ENCODE results near the gene TTC33. TPM values are rescaled to one million over a fixed set of nuclear protein-coding genes. Genes with fewer than 3 reads are reported as not detected.

The TTC33 gene
- total and polyA plus RNA-seq, 2 experiments from 2014 or later = 8.0 to 9.0 TPM

DNA sequence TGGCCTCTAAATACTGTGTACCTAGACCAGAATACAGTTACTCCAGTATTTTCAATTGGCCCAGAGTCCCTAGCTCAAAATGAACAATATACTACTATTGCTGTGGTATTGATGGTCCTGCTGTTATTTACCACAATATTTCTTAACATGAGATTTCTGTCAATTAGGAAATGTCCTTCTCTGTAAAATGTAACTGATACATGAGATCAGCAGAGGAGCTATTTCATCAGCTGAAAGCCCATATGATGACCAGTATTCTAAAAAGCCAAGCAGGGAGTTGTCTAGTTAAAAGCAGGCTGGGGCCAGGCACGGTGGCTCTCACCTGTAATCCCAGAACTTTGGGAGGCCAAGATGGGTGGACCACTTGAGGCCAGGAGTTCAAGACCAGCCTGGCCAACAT lies 263.7 kb downstream of the TTC33 start:
- Histone ChIP-seq H3K4me1 (ENCODE audit: insufficient read depth) (no peaks in the 10 kb centered on the region), H3K36me3 (ENCODE audit: low read depth) (no peaks in the 10 kb centered on the region), H3K27me3 (replicated peaks; ENCODE audit: insufficient read depth) (peaks cover 6% of the 10 kb centered on the region; the same call in 1 of the 2 replicates), H3K4me3 (no peak overlapping the region), H3K27ac (no peak overlapping the region), H3K4me2 (ENCODE audit: unreplicated experiment) (no peak overlapping the region), H3K9me2 (ENCODE audit: insufficient read depth) (no peaks in the 10 kb centered on the region), H3F3A (ENCODE audit: insufficient read depth) (no peaks in the 10 kb centered on the region), H3K9ac (no peak overlapping the region), H2AFZ (no peak overlapping the region), H3K9me3 (ENCODE audit: low read depth) (no peaks in the 10 kb centered on the region), H3K79me2 (ENCODE audit: insufficient read depth) (no peaks in the 10 kb centered on the region), H4K20me1 (ENCODE audit: insufficient read depth) (no peaks in the 10 kb centered on the region)
- in situ Hi-C loops (cut with MboI) = no loop called here
- 55 to 91% methylated on average over 1 of the region's 1 CpG for WGBS, 2 experiments (ENCODE audit: low coverage in 1 of 2, low lambda C conversion rate in 2 of 2, missing lambda C conversion rate in 2 of 2)
- no peak for DNase-seq
- TF ChIP-seq EZH2phosphoT487 (IDR thresholded peaks at IDR 0.05; ENCODE audit: insufficient read depth, low read depth) (no peak), EZH2 (IDR thresholded peaks at IDR 0.05; ENCODE audit: insufficient read depth, poor library complexity, severe bottlenecking) (no peak)

DNA sequence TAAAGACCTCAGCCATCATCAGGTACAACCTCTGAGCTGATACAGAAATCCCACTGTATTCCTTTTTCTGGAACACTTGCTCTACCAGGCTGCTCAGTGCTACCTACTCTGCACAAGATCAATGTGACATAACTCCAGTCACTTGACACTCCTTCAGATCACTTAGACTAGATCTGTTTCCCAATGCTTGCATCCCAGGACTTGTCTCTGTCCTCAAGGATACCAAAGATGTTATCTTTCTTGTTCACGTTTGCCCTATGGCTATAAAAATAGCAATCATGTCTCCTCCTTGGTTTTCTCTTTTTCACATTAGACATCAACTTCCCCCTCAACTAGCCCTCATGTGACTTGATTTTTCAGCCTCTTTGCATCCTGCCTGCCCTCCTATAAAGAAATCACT lies 264.1 kb downstream of the TTC33 start:
- H3K36me3 ChIP-seq (ENCODE audit: low read depth) = no peaks in the 10 kb centered on the region
- no peaks in the 10 kb centered on the region for H3K79me2 ChIP-seq (ENCODE audit: insufficient read depth)
- no peaks in the 10 kb centered on the region for H3K4me1 ChIP-seq (ENCODE audit: insufficient read depth)
- WGBS, 2 experiments (ENCODE audit: low coverage in 1 of 2, low lambda C conversion rate in 2 of 2, missing lambda C conversion rate in 2 of 2) = 66 to 75% methylated on average over 1 of the region's 1 CpG
- no peak overlapping the region for H3K4me3 ChIP-seq
- H3K4me2 ChIP-seq (ENCODE audit: unreplicated experiment) = no peak overlapping the region
- no peak for TF ChIP-seq EZH2 (IDR thresholded peaks at IDR 0.05; ENCODE audit: insufficient read depth, poor library complexity, severe bottlenecking)
- H3F3A ChIP-seq (ENCODE audit: insufficient read depth) = no peaks in the 10 kb centered on the region
- no peaks in the 10 kb centered on the region for H3K9me3 ChIP-seq (ENCODE audit: low read depth)
- in situ Hi-C loops (cut with MboI) = no loop called here
- H3K9me2 ChIP-seq (ENCODE audit: insufficient read depth) = no peaks in the 10 kb centered on the region
- no peaks in the 10 kb centered on the region for H4K20me1 ChIP-seq (ENCODE audit: insufficient read depth)
- no peak overlapping the region for H3K9ac ChIP-seq
- H2AFZ ChIP-seq = no peak overlapping the region
- H3K27ac ChIP-seq = no peak overlapping the region
- no peak for DNase-seq
- peaks cover 6% of the 10 kb centered on the region; the same call in 1 of the 2 replicates for H3K27me3 ChIP-seq (replicated peaks; ENCODE audit: insufficient read depth)

DNA sequence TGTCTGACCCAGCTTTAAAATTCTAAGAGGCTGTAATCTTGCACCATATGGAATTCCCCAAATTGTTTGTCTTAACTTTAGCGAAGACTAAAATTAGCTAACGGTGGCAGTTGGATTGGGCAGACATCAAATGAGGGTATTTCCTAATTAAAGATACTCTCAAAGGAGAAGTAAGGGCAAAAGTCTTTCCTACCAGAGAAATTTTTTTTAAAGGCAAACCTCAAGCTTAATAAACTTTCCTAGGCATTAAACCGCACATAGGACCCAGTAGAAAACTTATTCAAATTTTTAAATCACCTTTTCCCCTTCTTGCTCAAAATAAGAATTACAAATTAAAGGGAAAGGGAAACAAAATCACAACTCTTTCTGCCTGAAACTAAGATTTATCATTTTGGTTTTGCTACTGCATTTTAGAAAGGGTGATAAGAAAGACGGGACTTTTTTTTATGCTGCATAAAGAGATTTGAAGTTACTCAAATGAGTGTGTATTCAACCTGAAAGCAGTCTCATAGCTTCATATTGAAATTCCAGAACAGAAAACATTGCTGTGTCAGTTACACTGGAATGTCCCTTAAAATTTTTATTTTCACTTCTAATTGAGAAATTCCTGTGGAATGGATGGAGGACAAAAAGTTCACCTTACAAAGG lies 265.2 kb downstream of the TTC33 start:
- Histone ChIP-seq H3K27ac (no peak overlapping the region), H3K79me2 (ENCODE audit: insufficient read depth) (no peaks in the 10 kb centered on the region), H3K36me3 (ENCODE audit: low read depth) (no peaks in the 10 kb centered on the region), H3F3A (ENCODE audit: insufficient read depth) (no peaks in the 10 kb centered on the region), H3K4me2 (ENCODE audit: unreplicated experiment) (no peak overlapping the region), H3K4me3 (no peak overlapping the region), H2AFZ (no peak overlapping the region), H3K9me3 (ENCODE audit: low read depth) (no peaks in the 10 kb centered on the region), H4K20me1 (ENCODE audit: insufficient read depth) (no peaks in the 10 kb centered on the region), H3K9ac (no peak overlapping the region), H3K4me1 (ENCODE audit: insufficient read depth) (no peaks in the 10 kb centered on the region), H3K27me3 (replicated peaks; ENCODE audit: insufficient read depth) (peaks cover 6% of the 10 kb centered on the region; the same call in 1 of the 2 replicates), H3K9me2 (ENCODE audit: insufficient read depth) (no peaks in the 10 kb centered on the region)
- in situ Hi-C loops (cut with MboI) = no loop called here
- WGBS, 2 experiments (ENCODE audit: low coverage in 1 of 2, low lambda C conversion rate in 2 of 2, missing lambda C conversion rate in 2 of 2) = 72 to 77% methylated on average over 4 of the region's 4 CpGs
- DNase-seq = no peak
- no peak for TF ChIP-seq EZH2 (IDR thresholded peaks at IDR 0.05; ENCODE audit: insufficient read depth, poor library complexity, severe bottlenecking)
- no peak for TF ChIP-seq EZH2phosphoT487 (IDR thresholded peaks at IDR 0.05; ENCODE audit: insufficient read depth, low read depth)

DNA sequence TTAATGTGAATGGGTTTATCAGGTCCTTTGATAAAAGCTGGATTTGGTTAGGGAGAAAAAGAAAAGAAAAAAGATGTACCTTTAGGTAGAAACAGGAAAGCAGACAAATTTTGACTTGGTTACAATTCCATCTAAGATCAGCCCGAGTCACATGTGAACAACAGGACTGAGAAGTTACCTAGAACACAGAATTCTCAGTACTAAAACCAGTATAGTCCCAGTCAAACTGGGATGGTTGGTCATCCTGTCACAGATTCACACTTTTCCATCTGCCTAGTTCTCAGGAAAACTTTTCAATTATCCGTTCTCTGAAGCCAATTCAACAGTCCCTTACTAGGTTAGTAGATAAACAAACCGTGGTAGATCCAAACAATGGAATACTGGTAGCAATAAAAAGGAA lies 266.3 kb downstream of the TTC33 start:
- Histone ChIP-seq H3K27me3 (replicated peaks; ENCODE audit: insufficient read depth) (peaks cover 6% of the 10 kb centered on the region; the same call in 1 of the 2 replicates), H3K36me3 (ENCODE audit: low read depth) (no peaks in the 10 kb centered on the region), H3K4me2 (ENCODE audit: unreplicated experiment) (no peak overlapping the region), H3K4me3 (no peak overlapping the region), H3K4me1 (ENCODE audit: insufficient read depth) (no peaks in the 10 kb centered on the region), H3K9me3 (ENCODE audit: low read depth) (no peaks in the 10 kb centered on the region), H3K79me2 (ENCODE audit: insufficient read depth) (no peaks in the 10 kb centered on the region), H3F3A (ENCODE audit: insufficient read depth) (no peaks in the 10 kb centered on the region), H3K9ac (no peak overlapping the region), H4K20me1 (ENCODE audit: insufficient read depth) (no peaks in the 10 kb centered on the region), H3K9me2 (ENCODE audit: insufficient read depth) (no peaks in the 10 kb centered on the region), H2AFZ (no peak overlapping the region), H3K27ac (no peak overlapping the region)
- DNase-seq = no peak
- in situ Hi-C loops (cut with MboI) = no loop called here
- WGBS, 2 experiments (ENCODE audit: low coverage in 1 of 2, low lambda C conversion rate in 2 of 2, missing lambda C conversion rate in 2 of 2) = 59 to 61% methylated on average over 3 of the region's 3 CpGs
- TF ChIP-seq EZH2 (IDR thresholded peaks at IDR 0.05; ENCODE audit: insufficient read depth, poor library complexity, severe bottlenecking) = no peak
- TF ChIP-seq EZH2phosphoT487 (IDR thresholded peaks at IDR 0.05; ENCODE audit: insufficient read depth, low read depth) = no peak

All from GM23248 (cell line).